Fibroblast of skin of scalp (primary cell): ENCODE data around the gene NEK3.
A peak's percentile ranks its signal among the peaks of the same experiment; 100 is the strongest.
"Not testable (repeated sequence)": the region's sequence is repeated elsewhere in the genome, so short reads cannot be mapped to it uniquely, and the experiment has no call there.

Experiments
- DNase-seq: peaks from one replicate; pipeline ENCODE4 v3.0.0-alpha.2; 2013

Gene NEK3

GRCh38 chr13:52165411-52165810 lies 6.0 kb upstream of the NEK3 start:
- DNase-seq, result no peak

GRCh38 chr13:52164989-52165388 lies 5.6 kb upstream of the NEK3 start:
- DNase-seq, result no peak

- DNase-seq, result not testable (repeated sequence)
Observed at GRCh38 chr13:52163878-52164277, 4.5 kb upstream of the NEK3 start.

- peak; percentile 5 for DNase-seq
Observed at GRCh38 chr13:52162279-52163101, 3.1 kb upstream of the NEK3 start.

- no peak for DNase-seq
Observed at GRCh38 chr13:52161181-52161646, 1.8 kb upstream of the NEK3 start.

GRCh38 chr13:52160506-52160905 lies 1.1 kb upstream of the NEK3 start:
- DNase-seq, result no peak

GRCh38 chr13:52160053-52160452 lies 656 bp upstream of the NEK3 start:
- DNase-seq, result no peak

GRCh38 chr13:52158629-52159158 lies 703 bp downstream of the NEK3 start:
- DNase-seq, result peak; percentile 54

- DNase-seq, result peak; percentile 40
Observed at GRCh38 chr13:52156724-52157261, 2.6 kb downstream of the NEK3 start.

GRCh38 chr13:52155177-52155576 lies 4.2 kb downstream of the NEK3 start:
- no peak for DNase-seq

GRCh38 chr13:52147225-52147624 lies 12.2 kb downstream of the NEK3 start:
- no peak for DNase-seq

- no peak for DNase-seq
Observed at GRCh38 chr13:52141299-52141698, 18.1 kb downstream of the NEK3 start.

- DNase-seq, result no peak
Observed at GRCh38 chr13:52137489-52137888, 21.9 kb downstream of the NEK3 start.

- DNase-seq, result no peak
Observed at GRCh38 chr13:52136763-52137162, 22.6 kb downstream of the NEK3 start.

GRCh38 chr13:52130641-52131040 lies 28.8 kb downstream of the NEK3 start:
- no peak for DNase-seq

- peak; percentile 40 for DNase-seq
Observed at GRCh38 chr13:52128714-52129700, 30.4 kb downstream of the NEK3 start, which contains the start of gene NEK5. NEK5 (minus strand) TSS chr13:52129073; CDS start chr13:52127482, 1,591 bp downstream.

GRCh38 chr13:52127783-52128702 lies 31.4 kb downstream of the NEK3 start:
- peak; percentile 52 for DNase-seq

- peak; percentile 3 for DNase-seq
Observed at GRCh38 chr13:52127378-52127777, 32.0 kb downstream of the NEK3 start.

GRCh38 chr13:52125547-52125946 lies 33.9 kb downstream of the NEK3 start:
- no peak for DNase-seq

GRCh38 chr13:52118595-52118994 lies 40.8 kb downstream of the NEK3 start:
- DNase-seq, result no peak

GRCh38 chr13:52118095-52118494 lies 41.3 kb downstream of the NEK3 start:
- DNase-seq, result no peak
